HEK293 (cell line): ENCODE measurements around the gene ILRUN.

Experiments used
- PRDM1 ChIP-seq: fragments of 450-650 bp; formaldehyde crosslinking; IDR thresholded peaks from 2 replicates; pipeline ENCODE4; 2016; ENCODE audit warnings: missing biosample characterization, missing genetic modification characterization
- ZBTB7A ChIP-seq: fragments of 450-650 bp; formaldehyde crosslinking; IDR thresholded peaks from 2 replicates; pipeline ENCODE4 v1.5.1; 2016; ENCODE audit warnings: low read depth, missing biosample characterization, missing genetic modification characterization
- ZNF391 ChIP-seq: fragments of 450-650 bp; formaldehyde crosslinking; IDR thresholded peaks from 2 replicates; pipeline ENCODE4 v1.5.1; 2016; ENCODE audit warnings: low read depth, missing biosample characterization, missing genetic modification characterization, borderline replicate concordance
- ZNF600 ChIP-seq: fragments of 450-650 bp; formaldehyde crosslinking; IDR thresholded peaks from 2 replicates; pipeline ENCODE4 v1.5.1; 2016; ENCODE audit warnings: missing biosample characterization, missing genetic modification characterization
- ZNF664 ChIP-seq: fragments of 450-650 bp; formaldehyde crosslinking; IDR thresholded peaks from 2 replicates; pipeline ENCODE4 v1.5.1; 2016; ENCODE audit warnings: missing biosample characterization, missing genetic modification characterization
- ZNF785 ChIP-seq: fragments of 450-650 bp; formaldehyde crosslinking; IDR thresholded peaks from 2 replicates; pipeline ENCODE4 v1.5.1; 2016; ENCODE audit warnings: missing biosample characterization, missing genetic modification characterization
- TF ChIP-seq, protein P1 (sequence below): fragments of 450-650 bp; formaldehyde crosslinking; IDR thresholded peaks from 2 replicates; pipeline ENCODE4 v1.5.1; 2016; ENCODE audit warnings: missing biosample characterization, missing genetic modification characterization
- TF ChIP-seq, protein P2 (sequence below): fragments of 450-650 bp; formaldehyde crosslinking; IDR thresholded peaks from 2 replicates; pipeline ENCODE4 v1.5.1; 2016; ENCODE audit warnings: missing biosample characterization, missing genetic modification characterization
- TF ChIP-seq, protein P3 (sequence below): fragments of 450-650 bp; formaldehyde crosslinking; IDR thresholded peaks from 2 replicates; pipeline ENCODE4 v1.5.1; 2016; ENCODE audit warnings: missing biosample characterization, missing genetic modification characterization
- TF ChIP-seq, protein P4 (sequence below): fragments of 450-650 bp; formaldehyde crosslinking; IDR thresholded peaks from 2 replicates; pipeline ENCODE4 v1.5.1; 2016; ENCODE audit warnings: missing biosample characterization, missing genetic modification characterization, borderline replicate concordance
- TF ChIP-seq, protein P5 (sequence below): fragments of 450-650 bp; formaldehyde crosslinking; IDR thresholded peaks from 2 replicates; pipeline ENCODE4 v1.5.1; 2016; ENCODE audit warnings: missing biosample characterization, missing genetic modification characterization

DNA sequence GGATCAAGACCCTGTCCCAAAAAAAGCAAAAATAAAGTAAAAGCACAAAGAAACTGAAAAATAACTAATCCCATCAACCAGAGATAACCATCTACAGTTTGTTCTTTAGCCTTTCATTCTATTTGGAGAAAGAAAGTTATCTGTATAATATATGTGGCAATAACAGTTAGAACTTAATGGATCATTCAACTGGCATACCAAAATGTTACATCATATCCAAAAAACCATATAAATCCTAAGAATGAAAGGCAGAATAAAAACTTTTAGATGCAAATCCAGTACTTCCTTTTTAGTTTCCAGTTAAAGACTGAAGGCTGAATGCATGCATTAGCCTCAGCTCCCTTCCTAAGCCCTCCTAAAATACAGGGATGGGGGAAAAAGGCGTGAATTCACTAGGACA is 25.2 kb downstream of the ILRUN start:
- TF ChIP-seq, protein P1, sequence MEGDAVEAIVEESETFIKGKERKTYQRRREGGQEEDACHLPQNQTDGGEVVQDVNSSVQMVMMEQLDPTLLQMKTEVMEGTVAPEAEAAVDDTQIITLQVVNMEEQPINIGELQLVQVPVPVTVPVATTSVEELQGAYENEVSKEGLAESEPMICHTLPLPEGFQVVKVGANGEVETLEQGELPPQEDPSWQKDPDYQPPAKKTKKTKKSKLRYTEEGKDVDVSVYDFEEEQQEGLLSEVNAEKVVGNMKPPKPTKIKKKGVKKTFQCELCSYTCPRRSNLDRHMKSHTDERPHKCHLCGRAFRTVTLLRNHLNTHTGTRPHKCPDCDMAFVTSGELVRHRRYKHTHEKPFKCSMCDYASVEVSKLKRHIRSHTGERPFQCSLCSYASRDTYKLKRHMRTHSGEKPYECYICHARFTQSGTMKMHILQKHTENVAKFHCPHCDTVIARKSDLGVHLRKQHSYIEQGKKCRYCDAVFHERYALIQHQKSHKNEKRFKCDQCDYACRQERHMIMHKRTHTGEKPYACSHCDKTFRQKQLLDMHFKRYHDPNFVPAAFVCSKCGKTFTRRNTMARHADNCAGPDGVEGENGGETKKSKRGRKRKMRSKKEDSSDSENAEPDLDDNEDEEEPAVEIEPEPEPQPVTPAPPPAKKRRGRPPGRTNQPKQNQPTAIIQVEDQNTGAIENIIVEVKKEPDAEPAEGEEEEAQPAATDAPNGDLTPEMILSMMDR (tag by site-specific recombination): no peak
- TF ChIP-seq ZBTB7A (tag by site-specific recombination) (no peak), PRDM1 (tag by site-specific recombination) (peak; percentile 39; the same call in 1 of the 2 replicates), ZNF391 (tag by site-specific recombination) (no peak), ZNF664 (no peak), ZNF785 (no peak), ZNF600 (no peak)
- TF ChIP-seq, protein P2, sequence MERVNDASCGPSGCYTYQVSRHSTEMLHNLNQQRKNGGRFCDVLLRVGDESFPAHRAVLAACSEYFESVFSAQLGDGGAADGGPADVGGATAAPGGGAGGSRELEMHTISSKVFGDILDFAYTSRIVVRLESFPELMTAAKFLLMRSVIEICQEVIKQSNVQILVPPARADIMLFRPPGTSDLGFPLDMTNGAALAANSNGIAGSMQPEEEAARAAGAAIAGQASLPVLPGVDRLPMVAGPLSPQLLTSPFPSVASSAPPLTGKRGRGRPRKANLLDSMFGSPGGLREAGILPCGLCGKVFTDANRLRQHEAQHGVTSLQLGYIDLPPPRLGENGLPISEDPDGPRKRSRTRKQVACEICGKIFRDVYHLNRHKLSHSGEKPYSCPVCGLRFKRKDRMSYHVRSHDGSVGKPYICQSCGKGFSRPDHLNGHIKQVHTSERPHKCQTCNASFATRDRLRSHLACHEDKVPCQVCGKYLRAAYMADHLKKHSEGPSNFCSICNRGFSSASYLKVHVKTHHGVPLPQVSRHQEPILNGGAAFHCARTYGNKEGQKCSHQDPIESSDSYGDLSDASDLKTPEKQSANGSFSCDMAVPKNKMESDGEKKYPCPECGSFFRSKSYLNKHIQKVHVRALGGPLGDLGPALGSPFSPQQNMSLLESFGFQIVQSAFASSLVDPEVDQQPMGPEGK (tag by site-specific recombination): no peak
- TF ChIP-seq, protein P3, sequence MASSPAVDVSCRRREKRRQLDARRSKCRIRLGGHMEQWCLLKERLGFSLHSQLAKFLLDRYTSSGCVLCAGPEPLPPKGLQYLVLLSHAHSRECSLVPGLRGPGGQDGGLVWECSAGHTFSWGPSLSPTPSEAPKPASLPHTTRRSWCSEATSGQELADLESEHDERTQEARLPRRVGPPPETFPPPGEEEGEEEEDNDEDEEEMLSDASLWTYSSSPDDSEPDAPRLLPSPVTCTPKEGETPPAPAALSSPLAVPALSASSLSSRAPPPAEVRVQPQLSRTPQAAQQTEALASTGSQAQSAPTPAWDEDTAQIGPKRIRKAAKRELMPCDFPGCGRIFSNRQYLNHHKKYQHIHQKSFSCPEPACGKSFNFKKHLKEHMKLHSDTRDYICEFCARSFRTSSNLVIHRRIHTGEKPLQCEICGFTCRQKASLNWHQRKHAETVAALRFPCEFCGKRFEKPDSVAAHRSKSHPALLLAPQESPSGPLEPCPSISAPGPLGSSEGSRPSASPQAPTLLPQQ (tag by site-specific recombination): no peak
- TF ChIP-seq, protein P4, sequence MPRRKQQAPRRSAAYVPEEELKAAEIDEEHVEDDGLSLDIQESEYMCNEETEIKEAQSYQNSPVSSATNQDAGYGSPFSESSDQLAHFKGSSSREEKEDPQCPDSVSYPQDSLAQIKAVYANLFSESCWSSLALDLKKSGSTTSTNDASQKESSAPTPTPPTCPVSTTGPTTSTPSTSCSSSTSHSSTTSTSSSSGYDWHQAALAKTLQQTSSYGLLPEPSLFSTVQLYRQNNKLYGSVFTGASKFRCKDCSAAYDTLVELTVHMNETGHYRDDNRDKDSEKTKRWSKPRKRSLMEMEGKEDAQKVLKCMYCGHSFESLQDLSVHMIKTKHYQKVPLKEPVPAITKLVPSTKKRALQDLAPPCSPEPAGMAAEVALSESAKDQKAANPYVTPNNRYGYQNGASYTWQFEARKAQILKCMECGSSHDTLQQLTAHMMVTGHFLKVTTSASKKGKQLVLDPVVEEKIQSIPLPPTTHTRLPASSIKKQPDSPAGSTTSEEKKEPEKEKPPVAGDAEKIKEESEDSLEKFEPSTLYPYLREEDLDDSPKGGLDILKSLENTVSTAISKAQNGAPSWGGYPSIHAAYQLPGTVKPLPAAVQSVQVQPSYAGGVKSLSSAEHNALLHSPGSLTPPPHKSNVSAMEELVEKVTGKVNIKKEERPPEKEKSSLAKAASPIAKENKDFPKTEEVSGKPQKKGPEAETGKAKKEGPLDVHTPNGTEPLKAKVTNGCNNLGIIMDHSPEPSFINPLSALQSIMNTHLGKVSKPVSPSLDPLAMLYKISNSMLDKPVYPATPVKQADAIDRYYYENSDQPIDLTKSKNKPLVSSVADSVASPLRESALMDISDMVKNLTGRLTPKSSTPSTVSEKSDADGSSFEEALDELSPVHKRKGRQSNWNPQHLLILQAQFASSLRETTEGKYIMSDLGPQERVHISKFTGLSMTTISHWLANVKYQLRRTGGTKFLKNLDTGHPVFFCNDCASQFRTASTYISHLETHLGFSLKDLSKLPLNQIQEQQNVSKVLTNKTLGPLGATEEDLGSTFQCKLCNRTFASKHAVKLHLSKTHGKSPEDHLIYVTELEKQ (tag by site-specific recombination): no peak
- TF ChIP-seq, protein P5, sequence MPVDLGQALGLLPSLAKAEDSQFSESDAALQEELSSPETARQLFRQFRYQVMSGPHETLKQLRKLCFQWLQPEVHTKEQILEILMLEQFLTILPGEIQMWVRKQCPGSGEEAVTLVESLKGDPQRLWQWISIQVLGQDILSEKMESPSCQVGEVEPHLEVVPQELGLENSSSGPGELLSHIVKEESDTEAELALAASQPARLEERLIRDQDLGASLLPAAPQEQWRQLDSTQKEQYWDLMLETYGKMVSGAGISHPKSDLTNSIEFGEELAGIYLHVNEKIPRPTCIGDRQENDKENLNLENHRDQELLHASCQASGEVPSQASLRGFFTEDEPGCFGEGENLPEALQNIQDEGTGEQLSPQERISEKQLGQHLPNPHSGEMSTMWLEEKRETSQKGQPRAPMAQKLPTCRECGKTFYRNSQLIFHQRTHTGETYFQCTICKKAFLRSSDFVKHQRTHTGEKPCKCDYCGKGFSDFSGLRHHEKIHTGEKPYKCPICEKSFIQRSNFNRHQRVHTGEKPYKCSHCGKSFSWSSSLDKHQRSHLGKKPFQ: no peak
